HEK293T (cell line): Measurements from ENCODE around the gene MACROH2A1.

Experiments used
- ARNT ChIP-seq: fragments of 450-650 bp; IDR thresholded peaks from 2 replicates; pipeline ENCODE4 v1.6.1; 2017; ENCODE audit warnings: mild to moderate bottlenecking
- BHLHE40 ChIP-seq: fragments of 450-650 bp; IDR thresholded peaks from 2 replicates; pipeline ENCODE4 v1.6.1; 2016; ENCODE audit warnings: mild to moderate bottlenecking, moderate library complexity, borderline replicate concordance
- ELF4 ChIP-seq: fragments of 450-650 bp; IDR thresholded peaks from 2 replicates; pipeline ENCODE4 v1.6.1; 2017; ENCODE audit warnings: antibody characterized with exemption
- FOXA1 ChIP-seq: fragments of 450-650 bp; IDR thresholded peaks from 2 replicates; pipeline ENCODE4 v1.6.1; 2016; ENCODE audit warnings: mild to moderate bottlenecking
- FOXK2 ChIP-seq: fragments of 450-650 bp; IDR thresholded peaks from 2 replicates; pipeline ENCODE4 v1.6.1; 2016; ENCODE audit warnings: mild to moderate bottlenecking
- HDGF ChIP-seq: fragments of 450-650 bp; IDR thresholded peaks from 2 replicates; pipeline ENCODE4 v1.6.1; 2017; ENCODE audit warnings: antibody characterized with exemption, borderline replicate concordance
- LEF1 ChIP-seq: fragments of 450-650 bp; IDR thresholded peaks from 2 replicates; pipeline ENCODE4 v1.6.1; 2017; ENCODE audit warnings: mild to moderate bottlenecking, borderline replicate concordance
- SUZ12 ChIP-seq: fragments of 450-650 bp; IDR thresholded peaks from 2 replicates; pipeline ENCODE4 v1.6.1; 2016; ENCODE audit warnings: mild to moderate bottlenecking
- TARDBP ChIP-seq: fragments of 450-650 bp; IDR thresholded peaks from 2 replicates; pipeline ENCODE4 v1.6.1; 2016
- ZNF384 ChIP-seq: fragments of 450-650 bp; IDR thresholded peaks from 2 replicates; pipeline ENCODE4 v1.6.1; 2016

DNA sequence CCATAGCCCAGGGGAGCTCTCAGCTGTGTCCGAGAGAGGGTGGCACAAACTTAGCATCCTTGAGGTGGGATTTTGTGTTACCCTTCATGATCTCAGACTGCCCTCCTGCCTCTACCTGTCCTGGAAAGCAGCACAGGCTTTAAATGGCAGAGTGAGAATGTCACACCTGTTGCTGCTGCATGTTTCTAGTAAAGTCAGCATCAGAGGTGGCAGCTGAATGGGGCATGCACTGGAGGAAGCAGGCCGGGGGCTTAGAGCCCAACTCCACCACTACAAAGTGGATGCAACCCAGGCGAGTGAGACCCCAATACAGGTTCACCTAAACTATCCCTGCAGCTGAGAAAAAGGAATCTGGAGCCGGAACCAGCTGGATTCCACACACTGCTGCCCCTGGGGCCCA lies 51.6 kb downstream of the MACROH2A1 start:
- no peak for TF ChIP-seq SUZ12
- TF ChIP-seq TARDBP = no peak
- no peak for TF ChIP-seq BHLHE40
- TF ChIP-seq ARNT = no peak
- no peak for TF ChIP-seq ZNF384
- no peak for TF ChIP-seq FOXA1
- TF ChIP-seq FOXK2 = no peak
- TF ChIP-seq HDGF = no peak
- TF ChIP-seq ELF4 = no peak
- no peak for TF ChIP-seq LEF1
